Dermis microvascular lymphatic vessel endothelial cell (primary cell): ENCODE results near the gene MYH11. TPM values are rescaled to one million over a fixed set of nuclear protein-coding genes. Genes with fewer than 3 reads are reported as not detected.
"Not testable (repeated sequence)": the region's sequence is repeated elsewhere in the genome, so short reads cannot be mapped to it uniquely, and the experiment has no call there.

Experiments
- DNase-seq, 2 donors: peaks; one replicate each; pipeline versions ENCODE4 v3.0.0 to v3.0.0-alpha.2; 2010; ENCODE audit warnings: low read depth in 2 of 2
- total RNA-seq: library from RNA; depleted of rRNA; stranded (reverse); fragments of >200 nt; gene quantifications from 2 replicates; pipeline ENCODE4 v1.2.1, GENCODE V29; 2014

MYH11 gene
- total RNA-seq, 1 donor from 2014 or later: not detected

GRCh38 chr16:15811481-15812400, 45.1 kb downstream of the MYH11 start:
- no peak for DNase-seq

GRCh38 chr16:15810949-15811348, 45.9 kb downstream of the MYH11 start:
- DNase-seq: no peak

- no peak for DNase-seq
These were observed 46.4 kb downstream of the MYH11 start for GRCh38 chr16:15810411-15810810.

- DNase-seq: not testable (repeated sequence)
These were observed 47.5 kb downstream of the MYH11 start for GRCh38 chr16:15809297-15809696.

- no peak for DNase-seq
These were observed 48.8 kb downstream of the MYH11 start for GRCh38 chr16:15808071-15808470.

- DNase-seq: no peak
These were observed 49.2 kb downstream of the MYH11 start for GRCh38 chr16:15807603-15808009.

GRCh38 chr16:15803618-15804017, 53.2 kb downstream of the MYH11 start:
- no peak for DNase-seq

GRCh38 chr16:15799851-15800495, 56.9 kb downstream of the MYH11 start:
- DNase-seq: no peak

- no peak for DNase-seq
These were observed 58.2 kb downstream of the MYH11 start for GRCh38 chr16:15798671-15799070.

- DNase-seq: no peak
These were observed 59.9 kb downstream of the MYH11 start for GRCh38 chr16:15796885-15797284.

GRCh38 chr16:15795615-15796014, 61.2 kb downstream of the MYH11 start:
- DNase-seq: no peak

- DNase-seq: no peak
These were observed 64.3 kb downstream of the MYH11 start for GRCh38 chr16:15792563-15792971.

GRCh38 chr16:15790458-15790857, 66.4 kb downstream of the MYH11 start:
- peak in 1 of 2 donors; percentile 7 for DNase-seq

- DNase-seq: not testable (repeated sequence)
These were observed 67.0 kb downstream of the MYH11 start for GRCh38 chr16:15789816-15790215.

- no peak for DNase-seq
These were observed 68.0 kb downstream of the MYH11 start for GRCh38 chr16:15788846-15789239.

GRCh38 chr16:15786501-15786900, 70.3 kb downstream of the MYH11 start:
- DNase-seq: no peak

- no peak for DNase-seq
These were observed 71.3 kb downstream of the MYH11 start for GRCh38 chr16:15785386-15786059.

GRCh38 chr16:15783985-15784384, 72.8 kb downstream of the MYH11 start:
- DNase-seq: no peak

- DNase-seq: no peak
These were observed 74.1 kb downstream of the MYH11 start for GRCh38 chr16:15782573-15783365.

- DNase-seq: no peak
These were observed 75.2 kb downstream of the MYH11 start for GRCh38 chr16:15781650-15782049.

- DNase-seq: no peak
These were observed 76.0 kb downstream of the MYH11 start for GRCh38 chr16:15780805-15781204.
